RWPE2 (cell line): ENCODE results near the gene KIF26B.

Experiments used
- ATAC-seq: fragments of 200-7000 bp; cut with Tn5 transposase; 3 replicates; pipeline ENCODE4 v1.9.1; 2021; ENCODE audit warnings: low read depth
- DNase-seq: peaks from one replicate; pipeline ENCODE4 v3.0.0-alpha.2; 2020; ENCODE audit warnings: low spot score
- H3K27ac ChIP-seq: fragments of 450-650 bp; 2 replicates; pipeline ENCODE4 v1.5.1; 2017; ENCODE audit warnings: mild to moderate bottlenecking; ENCODE audit not compliant: poor library complexity, severe bottlenecking
- H3K27me3 ChIP-seq: fragments of 250-450 bp; sonication (Bioruptor Pico); 2 replicates; pipeline ENCODE4 v1.5.1; 2021; ENCODE audit warnings: mild to moderate bottlenecking, moderate library complexity; ENCODE audit not compliant: insufficient read depth, poor library complexity, severe bottlenecking
- H3K36me3 ChIP-seq: fragments of 250-450 bp; sonication (Bioruptor Pico); 2 replicates; pipeline ENCODE4 v1.5.1; 2020; ENCODE audit warnings: low read depth, mild to moderate bottlenecking, moderate library complexity
- H3K4me1 ChIP-seq: fragments of 250-450 bp; sonication (Bioruptor Pico); 2 replicates; pipeline ENCODE4 v1.5.1; 2021; ENCODE audit warnings: mild to moderate bottlenecking, moderate library complexity; ENCODE audit not compliant: insufficient read depth, poor library complexity, severe bottlenecking
- H3K4me3 ChIP-seq: fragments of 250-450 bp; sonication (Bioruptor Pico); 2 replicates; pipeline ENCODE4 v1.5.1; 2021; ENCODE audit warnings: mild to moderate bottlenecking, moderate library complexity; ENCODE audit not compliant: severe bottlenecking
- H3K9me3 ChIP-seq: fragments of 250-450 bp; sonication (Bioruptor Pico); 2 replicates; pipeline ENCODE4 v1.5.1; 2021; ENCODE audit warnings: mild to moderate bottlenecking, moderate library complexity; ENCODE audit not compliant: severe bottlenecking
- TF ChIP-seq, protein P1 (sequence below): fragments of 450-650 bp; IDR thresholded peaks from one replicate; pipeline ENCODE4 v1.5.1; 2017; ENCODE audit warnings: mild to moderate bottlenecking, moderate library complexity; ENCODE audit not compliant: poor library complexity, severe bottlenecking

KIF26B gene

DNA sequence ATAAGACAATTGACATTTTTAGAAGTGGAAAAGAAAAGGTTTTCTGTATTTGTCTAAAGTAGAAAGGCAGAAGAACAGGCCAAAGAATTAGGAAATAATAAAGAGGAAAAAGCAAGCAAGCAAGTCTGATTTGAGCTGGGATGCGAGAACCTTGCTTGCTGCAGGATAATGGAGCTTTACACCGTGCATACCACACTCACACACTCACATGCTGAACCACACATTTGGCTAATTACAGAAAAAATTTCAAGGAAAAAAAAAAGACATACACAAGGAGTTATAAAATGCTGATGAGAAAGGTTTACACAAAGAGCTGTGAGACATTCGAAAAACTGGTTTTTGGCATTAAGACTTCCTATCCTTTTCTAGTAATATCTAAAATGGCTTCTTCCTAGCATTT is 593.9 kb downstream of the KIF26B start:
- Histone ChIP-seq H3K36me3 (no peaks in the 10 kb centered on the region), H3K27me3 (no peaks in the 10 kb centered on the region), H3K4me1 (no peaks in the 10 kb centered on the region), H3K4me3 (no peak overlapping the region), H3K9me3 (no peaks in the 10 kb centered on the region), H3K27ac (no peak overlapping the region)
- DNase-seq (no peak), ATAC-seq (no peak)
- TF ChIP-seq, protein P1, sequence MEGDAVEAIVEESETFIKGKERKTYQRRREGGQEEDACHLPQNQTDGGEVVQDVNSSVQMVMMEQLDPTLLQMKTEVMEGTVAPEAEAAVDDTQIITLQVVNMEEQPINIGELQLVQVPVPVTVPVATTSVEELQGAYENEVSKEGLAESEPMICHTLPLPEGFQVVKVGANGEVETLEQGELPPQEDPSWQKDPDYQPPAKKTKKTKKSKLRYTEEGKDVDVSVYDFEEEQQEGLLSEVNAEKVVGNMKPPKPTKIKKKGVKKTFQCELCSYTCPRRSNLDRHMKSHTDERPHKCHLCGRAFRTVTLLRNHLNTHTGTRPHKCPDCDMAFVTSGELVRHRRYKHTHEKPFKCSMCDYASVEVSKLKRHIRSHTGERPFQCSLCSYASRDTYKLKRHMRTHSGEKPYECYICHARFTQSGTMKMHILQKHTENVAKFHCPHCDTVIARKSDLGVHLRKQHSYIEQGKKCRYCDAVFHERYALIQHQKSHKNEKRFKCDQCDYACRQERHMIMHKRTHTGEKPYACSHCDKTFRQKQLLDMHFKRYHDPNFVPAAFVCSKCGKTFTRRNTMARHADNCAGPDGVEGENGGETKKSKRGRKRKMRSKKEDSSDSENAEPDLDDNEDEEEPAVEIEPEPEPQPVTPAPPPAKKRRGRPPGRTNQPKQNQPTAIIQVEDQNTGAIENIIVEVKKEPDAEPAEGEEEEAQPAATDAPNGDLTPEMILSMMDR: no peak

DNA sequence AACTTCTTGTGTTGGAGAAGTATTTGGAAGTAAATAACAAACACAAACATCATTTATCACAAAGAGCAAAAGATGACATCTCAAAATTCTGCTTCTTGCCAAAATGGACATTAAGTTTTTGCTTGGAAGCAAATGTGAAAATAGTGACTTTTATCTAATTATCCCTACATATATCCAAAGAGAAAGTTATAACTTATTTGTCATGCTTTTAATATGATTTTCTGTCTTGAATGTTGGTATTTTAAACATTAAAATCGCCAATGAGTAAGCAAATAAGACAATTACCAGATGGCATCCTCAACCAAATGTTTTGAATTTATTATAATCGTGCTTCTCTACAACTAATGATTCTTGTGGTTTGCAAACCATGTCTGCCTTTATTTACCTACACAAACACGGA is 594.3 kb downstream of the KIF26B start:
- Histone ChIP-seq H3K4me1 (no peaks in the 10 kb centered on the region), H3K27me3 (no peaks in the 10 kb centered on the region), H3K9me3 (no peaks in the 10 kb centered on the region), H3K36me3 (no peaks in the 10 kb centered on the region), H3K27ac (no peak overlapping the region), H3K4me3 (no peak overlapping the region)
- ATAC-seq: no peak
- no peak for DNase-seq
- TF ChIP-seq, protein P1: no peak

DNA sequence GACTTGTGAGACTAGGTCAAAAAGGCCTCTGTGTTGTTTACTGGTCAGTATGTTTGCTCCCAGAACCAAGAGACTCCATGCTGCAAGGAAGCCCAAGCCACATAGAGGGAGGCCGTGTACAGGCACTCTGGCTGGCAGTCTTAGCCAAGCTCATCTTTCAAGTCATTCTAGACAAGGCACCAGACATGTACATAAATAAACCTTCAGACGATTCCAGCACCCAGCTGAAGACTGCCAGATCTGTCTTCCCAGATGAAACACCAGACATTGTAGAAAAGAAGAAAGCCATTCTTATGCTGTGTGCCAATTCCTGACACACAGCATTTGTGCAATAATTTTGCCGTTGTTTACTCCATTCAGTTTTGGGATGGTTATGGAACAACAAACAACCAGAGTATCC is 595.5 kb downstream of the KIF26B start:
- H3K27ac ChIP-seq: no peak overlapping the region

DNA sequence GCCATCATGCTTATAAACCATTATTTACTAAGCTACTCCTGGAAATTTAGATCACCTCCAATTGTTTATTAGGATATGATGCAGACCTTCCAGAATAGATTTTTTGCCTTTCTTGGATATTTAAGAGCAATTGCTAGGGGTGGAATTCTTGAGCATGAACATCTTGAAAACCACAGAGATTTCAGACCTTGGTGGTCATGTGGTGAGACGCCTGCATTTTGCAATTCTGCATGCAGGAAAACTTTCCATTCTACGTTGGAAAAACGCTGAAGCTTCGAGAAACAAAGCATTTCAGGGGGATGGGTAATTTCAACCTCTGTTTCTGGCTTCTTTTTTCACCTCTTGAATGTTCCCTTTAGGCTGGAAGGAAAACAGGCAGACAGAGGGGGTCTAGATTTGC is 596.3 kb downstream of the KIF26B start:
- Histone ChIP-seq H3K27me3 (no peaks in the 10 kb centered on the region), H3K4me3 (no peak overlapping the region), H3K27ac (no peak overlapping the region), H3K36me3 (no peaks in the 10 kb centered on the region), H3K9me3 (no peaks in the 10 kb centered on the region), H3K4me1 (no peaks in the 10 kb centered on the region)
- TF ChIP-seq, protein P1: no peak
- ATAC-seq (no peak), DNase-seq (no peak)

More for the DNA sequence above, 595.5 kb downstream of the KIF26B start:
- Histone ChIP-seq H3K27me3 (no peaks in the 10 kb centered on the region), H3K36me3 (no peaks in the 10 kb centered on the region), H3K9me3 (no peaks in the 10 kb centered on the region), H3K4me3 (no peak overlapping the region), H3K4me1 (no peaks in the 10 kb centered on the region)
- ATAC-seq (no peak), DNase-seq (no peak)
- TF ChIP-seq, protein P1: no peak

DNA sequence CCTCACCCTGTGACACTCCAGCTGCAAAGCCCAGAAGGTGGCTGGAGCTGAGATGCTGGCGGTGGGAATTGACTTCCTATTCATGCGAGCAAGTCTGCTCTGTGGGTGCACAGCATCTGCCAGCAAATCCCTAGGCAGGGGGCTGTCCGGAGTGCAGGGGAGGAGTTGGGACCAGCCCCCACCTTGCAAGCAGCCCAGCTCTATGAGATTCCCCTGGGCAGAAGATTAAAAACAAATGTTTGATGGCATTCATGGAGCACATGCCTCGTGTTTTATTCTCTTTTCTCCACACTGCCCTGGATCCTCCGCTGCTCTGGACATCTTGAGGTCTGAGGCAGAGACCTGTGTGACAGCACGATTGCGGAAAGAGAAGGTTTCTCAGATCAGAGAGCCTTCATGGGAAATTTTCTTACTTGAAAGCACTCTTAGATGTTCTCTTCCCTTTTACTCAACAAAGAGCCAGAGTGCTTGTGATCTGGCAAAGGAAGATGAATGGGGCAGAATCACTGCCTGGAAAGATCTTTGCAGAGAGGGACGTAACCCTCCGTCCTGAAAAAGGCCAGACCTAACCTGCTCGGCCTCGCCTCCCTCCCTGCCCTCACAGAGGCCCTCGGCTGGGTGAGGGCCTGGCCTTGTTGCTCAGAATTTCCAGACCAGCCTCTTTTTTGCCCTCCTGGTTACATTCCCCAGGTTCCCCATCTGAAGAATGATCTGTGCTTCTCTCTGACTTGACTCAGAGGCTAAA is 597.1 kb downstream of the KIF26B start:
- no peak overlapping the region for H3K27ac ChIP-seq
- H3K27me3 ChIP-seq: no peaks in the 10 kb centered on the region
- no peaks in the 10 kb centered on the region for H3K36me3 ChIP-seq
- no peaks in the 10 kb centered on the region for H3K9me3 ChIP-seq
- DNase-seq (no peak), ATAC-seq (no peak)
- no peaks in the 10 kb centered on the region for H3K4me1 ChIP-seq
- H3K4me3 ChIP-seq: no peak overlapping the region
- TF ChIP-seq, protein P1: no peak
